HuH-7 (cell line): ENCODE measurements around the gene RNASE4.

ENCODE experiments used
- DNase-seq: peaks from one replicate; pipeline ENCODE4 v3.0.0; 2011; ENCODE audit warnings: low spot score

Gene RNASE4

GRCh38 chr14:20675669-20676068, 8.7 kb upstream of the RNASE4 start:
- no peak for DNase-seq

- DNase-seq, result no peak
Observed at GRCh38 chr14:20676072-20676471, 8.3 kb upstream of the RNASE4 start.

- DNase-seq, result peak; percentile 81
Observed at GRCh38 chr14:20679907-20680306, 4.5 kb upstream of the RNASE4 start.

- no peak for DNase-seq
Observed at GRCh38 chr14:20680363-20680762, 4.0 kb upstream of the RNASE4 start.

GRCh38 chr14:20680843-20681347, 3.5 kb upstream of the RNASE4 start:
- DNase-seq, result no peak

GRCh38 chr14:20681348-20682126, 2.8 kb upstream of the RNASE4 start:
- DNase-seq, result peak; percentile 37

GRCh38 chr14:20682127-20682434, 2.3 kb upstream of the RNASE4 start:
- DNase-seq, result no peak

- DNase-seq, result peak; percentile 69
Observed at GRCh38 chr14:20682435-20683124, 1.8 kb upstream of the RNASE4 start.

- peak; percentile 25 for DNase-seq
Observed at GRCh38 chr14:20683125-20683890, 1.1 kb upstream of the RNASE4 start.

- DNase-seq, result no peak
Observed at GRCh38 chr14:20684662-20685456, 499 bp downstream of the RNASE4 start.

GRCh38 chr14:20686386-20687143, 2.2 kb downstream of the RNASE4 start:
- DNase-seq, result peak; percentile 45

- DNase-seq, result peak; percentile 59
Observed at GRCh38 chr14:20687362-20688166, 3.2 kb downstream of the RNASE4 start.

GRCh38 chr14:20688167-20688839, 3.9 kb downstream of the RNASE4 start, which contains the start of gene ANG:
TSS of gene ANG (plus strand) at chr14:20688764. CDS start at chr14:20693565, 4,801 bp downstream.
- no peak for DNase-seq

- peak; percentile 68 for DNase-seq
Observed at GRCh38 chr14:20690848-20691640, 6.7 kb downstream of the RNASE4 start.

- no peak for DNase-seq
Observed at GRCh38 chr14:20692116-20692751, 7.9 kb downstream of the RNASE4 start.

GRCh38 chr14:20696764-20697163, 12.4 kb downstream of the RNASE4 start:
- DNase-seq, result no peak

- peak; percentile 64 for DNase-seq
Observed at GRCh38 chr14:20697273-20698017, 13.1 kb downstream of the RNASE4 start.

GRCh38 chr14:20698018-20698329, 13.6 kb downstream of the RNASE4 start:
- DNase-seq, result no peak
